DND-41 (cell line): ENCODE measurements around the gene MCC.
"Not testable (repeated sequence)": the region's sequence is repeated elsewhere in the genome, so short reads cannot be mapped to it uniquely, and the experiment has no call there.

Experiments
- CTCF ChIP-seq: IDR thresholded peaks from 2 replicates; pipeline ENCODE4 v1.5.1; 2012; ENCODE audit warnings: borderline replicate concordance, low read length, moderate library complexity, mild to moderate bottlenecking; ENCODE audit not compliant: poor library complexity, severe bottlenecking; ENCODE audit errors: extremely low read depth
- EZH2 ChIP-seq: IDR thresholded peaks from 3 replicates; pipeline ENCODE4 v1.6.1; 2012; ENCODE audit warnings: borderline replicate concordance, low read depth, mild to moderate bottlenecking, moderate library complexity, low read length, inconsistent platforms; ENCODE audit not compliant: severe bottlenecking

DNA sequence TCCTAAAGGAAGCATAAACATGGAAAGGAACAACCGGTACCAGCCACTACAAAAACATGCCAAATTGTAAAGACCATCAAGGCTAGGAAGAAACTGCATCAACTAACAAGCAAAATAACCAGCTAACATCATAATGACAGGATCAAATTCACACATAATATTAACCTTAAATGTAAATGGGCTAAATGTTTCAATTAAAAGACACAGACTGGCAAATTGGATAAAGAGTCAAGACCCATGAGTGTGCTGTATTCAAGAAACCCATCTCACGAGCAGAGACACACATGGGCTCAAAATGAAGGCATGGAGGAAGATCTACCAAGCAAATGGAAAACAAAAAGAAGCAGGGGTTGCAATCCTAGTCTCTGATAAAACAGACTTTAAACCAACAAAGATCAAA is 411.6 kb downstream of the MCC start:
- not testable (repeated sequence) for TF ChIP-seq CTCF, EZH2
